H9 (cell line): ENCODE measurements around the gene NTMT1. TPM values are rescaled to one million over a fixed set of nuclear protein-coding genes. Genes with fewer than 3 reads are reported as not detected.

Experiments used
- DNase-seq: peaks from one replicate; pipeline ENCODE4 v3.0.0-alpha.2; 2017
- H2AFZ ChIP-seq: one replicate; pipeline ENCODE4 v1.6.1; 2013; ENCODE audit warnings: mild to moderate bottlenecking, low read length, control low read depth, moderate library complexity
- H2AK5ac ChIP-seq: 2 replicates; pipeline ENCODE4 v1.6.1; 2013; ENCODE audit warnings: low read length, control low read depth, mixed read lengths; ENCODE audit not compliant: insufficient read length
- H2BK120ac ChIP-seq: one replicate; pipeline ENCODE4 v1.6.1; 2013; ENCODE audit warnings: low read depth, mild to moderate bottlenecking, low read length, control low read depth, inconsistent platforms; ENCODE audit not compliant: poor library complexity, severe bottlenecking
- H2BK12ac ChIP-seq: 2 replicates; pipeline ENCODE4 v1.6.1; 2013; ENCODE audit warnings: low read length, control low read depth, mixed read lengths, low read depth; ENCODE audit not compliant: insufficient read length
- H2BK15ac ChIP-seq: 2 replicates; pipeline ENCODE4 v1.6.1; 2013; ENCODE audit warnings: low read depth, low read length, control low read depth
- H2BK20ac ChIP-seq: one replicate; pipeline ENCODE4 v1.6.1; 2013; ENCODE audit warnings: low read depth, mild to moderate bottlenecking, low read length, control low read depth, inconsistent platforms; ENCODE audit not compliant: poor library complexity, severe bottlenecking
- H2BK5ac ChIP-seq: 2 replicates; pipeline ENCODE4 v1.6.1; 2013; ENCODE audit warnings: low read length, control low read depth, mixed read lengths; ENCODE audit not compliant: insufficient read length
- H3K14ac ChIP-seq: 2 replicates; pipeline ENCODE4 v1.6.1; 2013; ENCODE audit warnings: low read length, control low read depth; ENCODE audit not compliant: insufficient read depth
- H3K18ac ChIP-seq: 2 replicates; pipeline ENCODE4 v1.6.1; 2013; ENCODE audit warnings: low read depth, mild to moderate bottlenecking, mixed read lengths, low read length, control low read depth; ENCODE audit not compliant: insufficient read length
- H3K23ac ChIP-seq: 2 replicates; pipeline ENCODE4 v1.6.1; 2013; ENCODE audit warnings: low read length, control low read depth, mixed read lengths, low read depth; ENCODE audit not compliant: insufficient read length
- H3K23me2 ChIP-seq: 2 replicates; pipeline ENCODE4 v1.6.1; 2013; ENCODE audit warnings: low read depth, mild to moderate bottlenecking, mixed read lengths, low read length, control low read depth; ENCODE audit not compliant: insufficient read length, poor library complexity, severe bottlenecking
- H3K27ac ChIP-seq: 2 replicates; pipeline ENCODE4 v1.5.1; 2013; ENCODE audit warnings: low read length, control low read depth, mixed read lengths, low read depth; ENCODE audit not compliant: insufficient read length
- H3K27me3 ChIP-seq: 2 replicates; pipeline ENCODE4 v1.6.1; 2013; ENCODE audit warnings: low read length, control low read depth, inconsistent platforms; ENCODE audit not compliant: insufficient read depth
- H3K4ac ChIP-seq: 2 replicates; pipeline ENCODE4 v1.6.1; 2013; ENCODE audit warnings: low read depth, mild to moderate bottlenecking, control low read depth, inconsistent platforms, low read length, moderate library complexity
- H3K4me1 ChIP-seq: 2 replicates; pipeline ENCODE4 v1.6.1; 2013; ENCODE audit warnings: low read length, control low read depth, inconsistent platforms; ENCODE audit not compliant: insufficient read depth
- H3K4me2 ChIP-seq: 2 replicates; pipeline ENCODE4 v1.6.1; 2013; ENCODE audit warnings: low read length, control low read depth, mixed read lengths; ENCODE audit not compliant: insufficient read length, insufficient read depth
- H3K56ac ChIP-seq: 2 replicates; pipeline ENCODE4 v1.6.1; 2013; ENCODE audit warnings: low read depth, mild to moderate bottlenecking, mixed read lengths, low read length, control low read depth; ENCODE audit not compliant: insufficient read length
- H3K79me1 ChIP-seq: 2 replicates; pipeline ENCODE4 v1.6.1; 2013; ENCODE audit warnings: low read depth, mild to moderate bottlenecking, moderate library complexity, low read length, control low read depth, inconsistent platforms; ENCODE audit not compliant: insufficient read depth, poor library complexity, severe bottlenecking
- H3K79me2 ChIP-seq: 2 replicates; pipeline ENCODE4 v1.6.1; 2013; ENCODE audit warnings: low read length, control low read depth, inconsistent platforms; ENCODE audit not compliant: insufficient read depth
- H3K9ac ChIP-seq: 2 replicates; pipeline ENCODE4 v1.6.1; 2013; ENCODE audit warnings: low read length, control low read depth, mixed read lengths; ENCODE audit not compliant: insufficient read length; ENCODE audit errors: extremely low read depth
- H3K9me3 ChIP-seq: one replicate; pipeline ENCODE4 v1.6.1; 2013; ENCODE audit warnings: low read depth, low read length, inconsistent platforms; ENCODE audit not compliant: control insufficient read depth
- H3T11ph ChIP-seq: one replicate; pipeline ENCODE4 v1.6.1; 2013; ENCODE audit warnings: mild to moderate bottlenecking, low read length, control low read depth, inconsistent platforms
- H4K20me1 ChIP-seq: one replicate; pipeline ENCODE4 v1.6.1; 2013; ENCODE audit not compliant: control insufficient read depth, insufficient read length, insufficient read depth
- H4K5ac ChIP-seq: 2 replicates; pipeline ENCODE4 v1.6.1; 2013; ENCODE audit warnings: low read depth, mild to moderate bottlenecking, mixed read lengths, low read length, control low read depth; ENCODE audit not compliant: insufficient read length
- H4K8ac ChIP-seq: replicated peaks from 2 replicates; pipeline ENCODE4 v1.6.1; 2013; ENCODE audit warnings: low read length, control low read depth, mixed read lengths, low read depth; ENCODE audit not compliant: insufficient read length
- H4K91ac ChIP-seq: 2 replicates; pipeline ENCODE4 v1.6.1; 2013; ENCODE audit warnings: low read depth, mild to moderate bottlenecking, moderate library complexity, mixed read lengths, low read length, control low read depth; ENCODE audit not compliant: insufficient read length
- H3K27ac Mint-ChIP-seq, 3 experiments: 2 replicates in 2 of 3; 3 replicates in 1 of 3; pipeline ENCODE4 v1.8.0; 2020 to 2021; ENCODE audit warnings: mixed read lengths in 3 of 3, mild to moderate bottlenecking in 1 of 3, moderate library complexity in 1 of 3
- H3K27me3 Mint-ChIP-seq: 2 replicates; pipeline ENCODE4 v1.8.0; 2021; ENCODE audit warnings: low read depth, mild to moderate bottlenecking, moderate library complexity, mixed read lengths
- H3K36me3 Mint-ChIP-seq, 3 experiments: 2 replicates in 2 of 3; 3 replicates in 1 of 3; pipeline ENCODE4 v1.8.0; 2020 to 2021; ENCODE audit warnings: low read depth in 3 of 3, mixed read lengths in 3 of 3; ENCODE audit not compliant: insufficient read depth in 1 of 3
- H3K4me1 Mint-ChIP-seq, 2 experiments: 2 replicates each; pipeline ENCODE4 v1.8.0; 2020; ENCODE audit warnings: mixed read lengths in 2 of 2
- H3K4me3 Mint-ChIP-seq, 2 experiments: 2 replicates in 1 of 2; 3 replicates in 1 of 2; pipeline ENCODE4 v1.8.0; 2020 to 2021; ENCODE audit warnings: mild to moderate bottlenecking in 2 of 2, mixed read lengths in 2 of 2, moderate library complexity in 1 of 2
- H3K9me3 Mint-ChIP-seq, 2 experiments: 2 replicates in 1 of 2; 3 replicates in 1 of 2; pipeline ENCODE4 v1.8.0; 2020; ENCODE audit warnings: mild to moderate bottlenecking in 2 of 2, mixed read lengths in 2 of 2, moderate library complexity in 1 of 2
- CTCF ChIP-seq: fragments of 200-600 bp; sonication (generic); conservative IDR thresholded peaks from 3 replicates; pipeline ENCODE4 v1.8.0; 2021; ENCODE audit warnings: antibody characterized with exemption, mild to moderate bottlenecking
- WGBS: extraction: QIAGEN DNeasy Blood & Tissue Kit; methylation state at CpG from one replicate; pipeline ENCODE4 v1.1.7; 2013; ENCODE audit warnings: missing lambda C conversion rate, low lambda C conversion rate, mixed read lengths; ENCODE audit not compliant: insufficient read length; ENCODE audit errors: extremely low coverage; 5-methylcytosine and 5-hydroxymethylcytosine counted together
- total RNA-seq: library from RNA; stranded (reverse); gene quantifications from 2 replicates; pipeline ENCODE4 v1.2.1, GENCODE V29; 2021

NTMT1 gene
- total RNA-seq, 1 experiment from 2014 or later, result 57.9 TPM

- no peak overlapping the region for H3K4me2 ChIP-seq
- H3K4ac ChIP-seq, result no peak overlapping the region
- Mint-ChIP-seq H3K36me3 (no peaks in the 10 kb centered on the region; a peak in 2 of 7 replicates), H3K9me3 (peaks cover 0 to 7% of the 10 kb centered on the region in 2 experiments; a peak in 3 of 5 replicates), H3K4me3 (no peak overlapping the region), H3K27ac (no peak overlapping the region; a peak in 1 of 7 replicates), H3K4me1 (peaks cover 9% of the 10 kb centered on the region in 2 experiments), H3K27me3 (peaks cover 66% of the 10 kb centered on the region)
- H2AK5ac ChIP-seq, result no peak overlapping the region
- H2BK12ac ChIP-seq, result no peak overlapping the region
- H4K5ac ChIP-seq, result no peak overlapping the region
- no peak overlapping the region for H3K27ac ChIP-seq
- peaks cover 10% of the 10 kb centered on the region for H3K27me3 ChIP-seq
- no peak overlapping the region for H2BK15ac ChIP-seq
- no peak overlapping the region for H3K9ac ChIP-seq
- H4K20me1 ChIP-seq, result no peaks in the 10 kb centered on the region
- H4K91ac ChIP-seq, result no peak overlapping the region
- H3K56ac ChIP-seq, result no peak overlapping the region
- H3K4me1 ChIP-seq, result no peaks in the 10 kb centered on the region
- H2BK5ac ChIP-seq, result no peak overlapping the region
- no peak overlapping the region for H2AFZ ChIP-seq
- H3K23me2 ChIP-seq, result peaks cover under 1% of the 10 kb centered on the region
- no peak for DNase-seq
- no peak overlapping the region for H4K8ac ChIP-seq
- no peaks in the 10 kb centered on the region for H3K79me1 ChIP-seq
- no peaks in the 10 kb centered on the region for H3K79me2 ChIP-seq
- no peak overlapping the region for H3K23ac ChIP-seq
- no peak overlapping the region for H3K14ac ChIP-seq
- no CpG with 5 or more reads among the region's 10 CpGs for WGBS
- no peaks in the 10 kb centered on the region for H3K9me3 ChIP-seq
- no peak overlapping the region for H3T11ph ChIP-seq
- H2BK120ac ChIP-seq, result no peak overlapping the region
- no peak overlapping the region for H2BK20ac ChIP-seq
- no peak for TF ChIP-seq CTCF
- H3K18ac ChIP-seq, result no peak overlapping the region
These were observed 11.0 kb upstream of the NTMT1 start for GRCh38 chr9:129614932-129615331.
